Memory B cell (primary cell): ENCODE data around the gene VTA1.
"Not testable (repeated sequence)": the region's sequence is repeated elsewhere in the genome, so short reads cannot be mapped to it uniquely, and the experiment has no call there.

Source experiments
- ATAC-seq: fragments of 150-1000 bp; cut with Tn5 transposase; 2 replicates; pipeline ENCODE4 v1.10.0; 2021; ENCODE audit warnings: low read depth, mild to moderate bottlenecking, moderate library complexity
- DNase-seq, 2 donors: peaks; one replicate each; pipeline ENCODE4 v3.0.0; 2022; ENCODE audit warnings: low spot score in 2 of 2
- H3K27ac Mint-ChIP-seq: one replicate; pipeline ENCODE4 v1.8.0; 2022; ENCODE audit warnings: mild to moderate bottlenecking, moderate library complexity, mixed read lengths
- H3K27me3 Mint-ChIP-seq: one replicate; pipeline ENCODE4 v1.8.0; 2022; ENCODE audit warnings: mixed read lengths
- H3K36me3 Mint-ChIP-seq: one replicate; pipeline ENCODE4 v1.8.0; 2022; ENCODE audit warnings: mild to moderate bottlenecking, mixed read lengths
- H3K4me1 Mint-ChIP-seq: one replicate; pipeline ENCODE4 v1.8.0; 2022; ENCODE audit warnings: mixed read lengths
- H3K4me3 Mint-ChIP-seq: one replicate; pipeline ENCODE4 v1.8.0; 2022; ENCODE audit warnings: mild to moderate bottlenecking, moderate library complexity, mixed read lengths
- H3K9me3 Mint-ChIP-seq: one replicate; pipeline ENCODE4 v1.8.0; 2022; ENCODE audit warnings: mixed read lengths

The VTA1 gene

GRCh38 chr6:142223938-142224337, 76.9 kb downstream of the VTA1 start:
- H3K9me3 Mint-ChIP-seq = peaks cover 8% of the 10 kb centered on the region
- ATAC-seq = no peak

GRCh38 chr6:142225115-142225514, 78.1 kb downstream of the VTA1 start:
- no peaks in the 10 kb centered on the region for H3K4me1 Mint-ChIP-seq
- H3K4me3 Mint-ChIP-seq = no peak overlapping the region
- no peak overlapping the region for H3K27ac Mint-ChIP-seq
- H3K9me3 Mint-ChIP-seq = peaks cover 8% of the 10 kb centered on the region
- H3K27me3 Mint-ChIP-seq = no peaks in the 10 kb centered on the region
- ATAC-seq = no peak
- DNase-seq = no peak
- H3K36me3 Mint-ChIP-seq = peaks cover 2% of the 10 kb centered on the region

More at GRCh38 chr6:142223938-142224337, 76.9 kb downstream of the VTA1 start:
- Mint-ChIP-seq H3K27me3 (no peaks in the 10 kb centered on the region), H3K4me3 (no peak overlapping the region), H3K4me1 (no peaks in the 10 kb centered on the region), H3K27ac (no peak overlapping the region), H3K36me3 (peaks cover 5% of the 10 kb centered on the region)
- DNase-seq = no peak

- no peak for ATAC-seq
- H3K9me3 Mint-ChIP-seq = peaks cover 8% of the 10 kb centered on the region
- DNase-seq = no peak
- no peak overlapping the region for H3K27ac Mint-ChIP-seq
- H3K4me1 Mint-ChIP-seq = no peaks in the 10 kb centered on the region
- no peak overlapping the region for H3K4me3 Mint-ChIP-seq
- H3K36me3 Mint-ChIP-seq = peaks cover 2% of the 10 kb centered on the region
- H3K27me3 Mint-ChIP-seq = no peaks in the 10 kb centered on the region
These were observed 78.5 kb downstream of the VTA1 start for GRCh38 chr6:142225552-142225951.

GRCh38 chr6:142226731-142227130, 79.7 kb downstream of the VTA1 start:
- Mint-ChIP-seq H3K4me3 (no peak overlapping the region), H3K27ac (no peak overlapping the region), H3K36me3 (no peaks in the 10 kb centered on the region), H3K27me3 (no peaks in the 10 kb centered on the region), H3K4me1 (no peaks in the 10 kb centered on the region), H3K9me3 (peaks cover 8% of the 10 kb centered on the region)
- DNase-seq (no peak), ATAC-seq (no peak)

GRCh38 chr6:142229518-142230270, 82.6 kb downstream of the VTA1 start:
- not testable (repeated sequence) for H3K27ac Mint-ChIP-seq, DNase-seq, H3K27me3 Mint-ChIP-seq, H3K36me3 Mint-ChIP-seq, ATAC-seq, H3K9me3 Mint-ChIP-seq, H3K4me3 Mint-ChIP-seq, H3K4me1 Mint-ChIP-seq

- peak; percentile 27 for ATAC-seq
- H3K27me3 Mint-ChIP-seq, H3K27ac Mint-ChIP-seq, H3K4me1 Mint-ChIP-seq, H3K9me3 Mint-ChIP-seq, H3K4me3 Mint-ChIP-seq, H3K36me3 Mint-ChIP-seq: not testable (repeated sequence)
- DNase-seq = peak in 1 of 2 donors; percentile 10
These were observed 85.4 kb downstream of the VTA1 start for GRCh38 chr6:142232206-142233044.

- no peak for DNase-seq
- Mint-ChIP-seq H3K4me1 (no peaks in the 10 kb centered on the region), H3K4me3 (no peak overlapping the region), H3K9me3 (no peaks in the 10 kb centered on the region), H3K27me3 (peaks cover 12% of the 10 kb centered on the region), H3K27ac (no peak overlapping the region), H3K36me3 (no peaks in the 10 kb centered on the region)
- ATAC-seq = no peak
These were observed 87.1 kb downstream of the VTA1 start for GRCh38 chr6:142233945-142234682.

GRCh38 chr6:142235272-142235671, 88.2 kb downstream of the VTA1 start:
- ATAC-seq = no peak
- Mint-ChIP-seq H3K9me3 (no peaks in the 10 kb centered on the region), H3K4me3 (no peak overlapping the region), H3K36me3 (no peaks in the 10 kb centered on the region), H3K27me3 (peaks cover 12% of the 10 kb centered on the region), H3K4me1 (no peaks in the 10 kb centered on the region), H3K27ac (no peak overlapping the region)
- DNase-seq = no peak

GRCh38 chr6:142235791-142236190, 88.7 kb downstream of the VTA1 start:
- DNase-seq (no peak), ATAC-seq (no peak)
- no peak overlapping the region for H3K4me3 Mint-ChIP-seq
- H3K9me3 Mint-ChIP-seq = no peaks in the 10 kb centered on the region
- no peaks in the 10 kb centered on the region for H3K36me3 Mint-ChIP-seq
- H3K27me3 Mint-ChIP-seq = peaks cover 12% of the 10 kb centered on the region
- H3K27ac Mint-ChIP-seq = no peak overlapping the region
- H3K4me1 Mint-ChIP-seq = no peaks in the 10 kb centered on the region

- no peak overlapping the region for H3K4me3 Mint-ChIP-seq
- DNase-seq (no peak), ATAC-seq (no peak)
- H3K27me3 Mint-ChIP-seq = peaks cover 12% of the 10 kb centered on the region
- H3K36me3 Mint-ChIP-seq = no peaks in the 10 kb centered on the region
- no peaks in the 10 kb centered on the region for H3K9me3 Mint-ChIP-seq
- H3K27ac Mint-ChIP-seq = no peak overlapping the region
- no peaks in the 10 kb centered on the region for H3K4me1 Mint-ChIP-seq
These were observed 89.6 kb downstream of the VTA1 start for GRCh38 chr6:142236691-142237090.

GRCh38 chr6:142238881-142239280, 91.8 kb downstream of the VTA1 start:
- H3K27ac Mint-ChIP-seq = no peak overlapping the region
- ATAC-seq (no peak), DNase-seq (no peak)
- H3K4me1 Mint-ChIP-seq = no peaks in the 10 kb centered on the region
- H3K36me3 Mint-ChIP-seq = no peaks in the 10 kb centered on the region
- H3K9me3 Mint-ChIP-seq = no peaks in the 10 kb centered on the region
- H3K4me3 Mint-ChIP-seq = no peak overlapping the region
- peaks cover 8% of the 10 kb centered on the region for H3K27me3 Mint-ChIP-seq

- Mint-ChIP-seq H3K9me3 (no peaks in the 10 kb centered on the region), H3K27ac (no peak overlapping the region), H3K4me1 (no peaks in the 10 kb centered on the region), H3K27me3 (peaks cover 9% of the 10 kb centered on the region), H3K4me3 (no peak overlapping the region), H3K36me3 (no peaks in the 10 kb centered on the region)
- no peak for DNase-seq
- no peak for ATAC-seq
These were observed 93.1 kb downstream of the VTA1 start for GRCh38 chr6:142240179-142240578.

GRCh38 chr6:142241061-142241460, 94.0 kb downstream of the VTA1 start:
- DNase-seq = no peak
- Mint-ChIP-seq H3K27ac (no peak overlapping the region), H3K27me3 (peaks cover 9% of the 10 kb centered on the region), H3K4me1 (no peaks in the 10 kb centered on the region), H3K36me3 (no peaks in the 10 kb centered on the region), H3K4me3 (no peak overlapping the region), H3K9me3 (no peaks in the 10 kb centered on the region)
- no peak for ATAC-seq

GRCh38 chr6:142242269-142242668, 95.2 kb downstream of the VTA1 start:
- Mint-ChIP-seq H3K27ac (no peak overlapping the region), H3K9me3 (no peaks in the 10 kb centered on the region), H3K4me3 (no peak overlapping the region), H3K36me3 (no peaks in the 10 kb centered on the region), H3K27me3 (peaks cover 9% of the 10 kb centered on the region), H3K4me1 (peaks cover 2% of the 10 kb centered on the region)
- ATAC-seq (no peak), DNase-seq (no peak)
